Fibroblast of villous mesenchyme (primary cell): ENCODE data around the gene SERPINI2. TPM values are rescaled to one million over a fixed set of nuclear protein-coding genes. Genes with fewer than 3 reads are reported as not detected.
A peak's percentile ranks its signal among the peaks of the same experiment; 100 is the strongest.

Experiments used
- DNase-seq: peaks from one replicate; pipeline ENCODE4 v3.0.0-alpha.2; 2010; ENCODE audit warnings: low read depth
- H3K4me3 ChIP-seq: 2 replicates; pipeline ENCODE4 v1.5.1; 2011; ENCODE audit warnings: low read depth, mild to moderate bottlenecking, low read length
- CTCF ChIP-seq: IDR thresholded peaks from 2 replicates; pipeline ENCODE4 v1.5.1; 2012; ENCODE audit warnings: low read depth, mild to moderate bottlenecking, low read length; ENCODE audit not compliant: insufficient read depth
- total RNA-seq: library from RNA; depleted of rRNA; stranded (reverse); fragments of >200 nt; gene quantifications from 2 replicates; pipeline ENCODE4 v1.2.3, GENCODE V29; 2012

The SERPINI2 gene
- total RNA-seq, 1 donor = not detected

GRCh38 chr3:167409611-167410010 is 64.2 kb downstream of the SERPINI2 start:
- no peak overlapping the region for H3K4me3 ChIP-seq
- TF ChIP-seq CTCF = no peak
- DNase-seq = no peak

- H3K4me3 ChIP-seq = no peak overlapping the region
- DNase-seq = peak; percentile 28
- TF ChIP-seq CTCF = no peak
These were observed 66.9 kb downstream of the SERPINI2 start for GRCh38 chr3:167406876-167407492.

- no peak for DNase-seq
- no peak for TF ChIP-seq CTCF
- H3K4me3 ChIP-seq = no peak overlapping the region
These were observed 76.0 kb downstream of the SERPINI2 start for GRCh38 chr3:167397826-167398225.

GRCh38 chr3:167396075-167396474 is 77.8 kb downstream of the SERPINI2 start:
- no peak for DNase-seq

GRCh38 chr3:167394003-167394402 is 79.8 kb downstream of the SERPINI2 start:
- TF ChIP-seq CTCF = no peak
- H3K4me3 ChIP-seq = no peak overlapping the region
- no peak for DNase-seq

More at GRCh38 chr3:167396075-167396474, 77.8 kb downstream of the SERPINI2 start:
- no peak overlapping the region for H3K4me3 ChIP-seq
- no peak for TF ChIP-seq CTCF

Other genes with a start within 250 kb of the SERPINI2 start
- gene ZBBX, start 93.7 kb downstream of the SERPINI2 start, total RNA-seq = not detected in 2 replicates
- gene WDR49, start 179.9 kb upstream of the SERPINI2 start, total RNA-seq = under 0.01 and 0.32 TPM in 2 replicates